ENCODE data around the gene EPHB6.

DNA sequence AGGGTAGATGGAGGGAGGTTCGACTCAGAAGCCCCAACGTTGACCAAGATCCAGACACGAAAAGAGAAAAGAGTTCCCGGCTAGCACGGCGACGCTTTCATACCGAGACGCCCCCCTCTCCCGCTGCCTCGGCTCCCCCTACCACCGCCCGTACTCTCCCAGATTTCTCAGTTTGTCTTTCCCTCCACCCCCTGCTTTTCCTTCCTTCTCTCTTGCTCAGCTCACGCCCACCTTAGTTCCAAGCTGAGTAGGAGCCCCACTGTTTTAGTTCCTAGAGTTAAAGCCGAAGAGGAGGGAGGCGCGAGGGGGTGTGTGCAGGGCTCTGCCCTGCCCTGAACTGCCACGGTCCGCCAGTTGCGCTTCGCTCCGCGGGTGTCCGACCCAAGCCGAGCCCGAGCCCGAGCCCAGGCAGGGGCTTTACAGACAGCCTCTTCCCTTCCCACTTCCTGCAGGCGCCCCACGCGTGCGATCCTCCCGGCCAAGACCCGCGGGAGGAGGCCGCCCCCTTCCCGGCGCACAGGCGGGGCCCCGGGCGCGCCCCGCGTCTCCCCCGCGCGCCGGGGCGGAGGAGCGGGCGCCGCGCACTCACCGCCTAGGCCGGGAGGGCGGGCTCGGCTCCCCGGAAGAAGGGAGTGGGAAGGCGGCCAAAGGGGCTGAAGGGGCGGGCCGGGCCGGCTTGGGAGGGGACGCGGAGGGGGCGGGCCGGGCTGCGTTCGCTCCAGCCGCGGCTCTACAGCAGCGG is at the start of gene EPHB6:
- TF ChIP-seq EZH2phosphoT487 (IDR thresholded peaks at IDR 0.05; ENCODE audit: borderline replicate concordance, low read length): no peak
- TF ChIP-seq, protein P1, sequence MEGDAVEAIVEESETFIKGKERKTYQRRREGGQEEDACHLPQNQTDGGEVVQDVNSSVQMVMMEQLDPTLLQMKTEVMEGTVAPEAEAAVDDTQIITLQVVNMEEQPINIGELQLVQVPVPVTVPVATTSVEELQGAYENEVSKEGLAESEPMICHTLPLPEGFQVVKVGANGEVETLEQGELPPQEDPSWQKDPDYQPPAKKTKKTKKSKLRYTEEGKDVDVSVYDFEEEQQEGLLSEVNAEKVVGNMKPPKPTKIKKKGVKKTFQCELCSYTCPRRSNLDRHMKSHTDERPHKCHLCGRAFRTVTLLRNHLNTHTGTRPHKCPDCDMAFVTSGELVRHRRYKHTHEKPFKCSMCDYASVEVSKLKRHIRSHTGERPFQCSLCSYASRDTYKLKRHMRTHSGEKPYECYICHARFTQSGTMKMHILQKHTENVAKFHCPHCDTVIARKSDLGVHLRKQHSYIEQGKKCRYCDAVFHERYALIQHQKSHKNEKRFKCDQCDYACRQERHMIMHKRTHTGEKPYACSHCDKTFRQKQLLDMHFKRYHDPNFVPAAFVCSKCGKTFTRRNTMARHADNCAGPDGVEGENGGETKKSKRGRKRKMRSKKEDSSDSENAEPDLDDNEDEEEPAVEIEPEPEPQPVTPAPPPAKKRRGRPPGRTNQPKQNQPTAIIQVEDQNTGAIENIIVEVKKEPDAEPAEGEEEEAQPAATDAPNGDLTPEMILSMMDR (IDR thresholded peaks at IDR 0.05; ENCODE audit: low read depth, low read length, poor library complexity, severe bottlenecking): no peak

Data from DOHH2 (cell line).